ENCODE measurements around the gene CCDC85C. TPM values are rescaled to one million over a fixed set of nuclear protein-coding genes. Genes with fewer than 3 reads are reported as not detected.

CCDC85C gene
- total and polyA plus RNA-seq, 10 of the 15 experiments (the other 5 are each of a cell fraction or from before 2014, with no cell fraction given) = 0.03 to 3.6 (median 1.1) TPM

DNA sequence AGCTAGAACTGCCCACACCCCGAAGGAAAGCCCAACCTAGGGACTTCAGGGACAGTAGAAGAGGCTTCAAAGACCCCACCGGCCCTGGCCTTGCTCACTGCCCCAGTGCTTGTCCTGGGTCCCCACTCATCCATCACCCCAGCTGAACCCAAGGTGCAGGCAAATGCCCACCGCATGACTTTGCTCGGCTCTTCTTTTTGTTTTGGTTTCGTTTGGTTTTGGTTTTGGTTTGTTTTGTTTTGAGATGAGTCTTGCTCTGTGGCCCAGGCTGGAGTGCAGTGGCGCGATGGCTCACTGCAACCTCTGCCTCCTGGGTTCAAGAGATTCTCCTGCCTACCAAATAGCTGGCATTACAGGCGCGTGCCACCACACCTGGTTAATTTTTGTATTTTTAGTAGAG is 9.0 kb downstream of the CCDC85C start (continued):
- TF ChIP-seq, protein P1, sequence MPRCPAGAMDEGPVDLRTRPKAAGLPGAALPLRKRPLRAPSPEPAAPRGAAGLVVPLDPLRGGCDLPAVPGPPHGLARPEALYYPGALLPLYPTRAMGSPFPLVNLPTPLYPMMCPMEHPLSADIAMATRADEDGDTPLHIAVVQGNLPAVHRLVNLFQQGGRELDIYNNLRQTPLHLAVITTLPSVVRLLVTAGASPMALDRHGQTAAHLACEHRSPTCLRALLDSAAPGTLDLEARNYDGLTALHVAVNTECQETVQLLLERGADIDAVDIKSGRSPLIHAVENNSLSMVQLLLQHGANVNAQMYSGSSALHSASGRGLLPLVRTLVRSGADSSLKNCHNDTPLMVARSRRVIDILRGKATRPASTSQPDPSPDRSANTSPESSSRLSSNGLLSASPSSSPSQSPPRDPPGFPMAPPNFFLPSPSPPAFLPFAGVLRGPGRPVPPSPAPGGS (IDR thresholded peaks at IDR 0.05; ENCODE audit: borderline replicate concordance, insufficient read depth, low read depth, low read length, poor library complexity, severe bottlenecking) = no peak
- TF ChIP-seq CHD2 (IDR thresholded peaks at IDR 0.05; ENCODE audit: borderline replicate concordance, low read depth, low read length) = no peak
- peak; percentile 49; the same call in 1 of the 2 replicates for TF ChIP-seq TAF1 (IDR thresholded peaks at IDR 0.05; ENCODE audit: borderline replicate concordance, low read depth, low read length)
- no peak for TF ChIP-seq ZBTB11 (CRISPR knock-in tag; IDR thresholded peaks at IDR 0.05)
- no peak for TF ChIP-seq E4F1 (IDR thresholded peaks at IDR 0.05; ENCODE audit: borderline replicate concordance, partially characterized antibody)
- no peak for TF ChIP-seq CBX5 (IDR thresholded peaks at IDR 0.05; ENCODE audit: low read depth)
- TF ChIP-seq EGR1 (IDR thresholded peaks at IDR 0.05; ENCODE audit: borderline replicate concordance in 1 of 2, low read depth in 2 of 2, low read length in 2 of 2) = no peak
- no peak for TF ChIP-seq SMC3 (IDR thresholded peaks at IDR 0.05; ENCODE audit: borderline replicate concordance, low read length)
- TF ChIP-seq CHD4 (IDR thresholded peaks at IDR 0.05) = no peak
- TF ChIP-seq ZBTB33 (IDR thresholded peaks at IDR 0.05) = no peak
- no peak for TF ChIP-seq RBBP5 (conservative IDR thresholded peaks at IDR 0.05)
- no peak for TF ChIP-seq YBX1 (IDR thresholded peaks at IDR 0.05)
- no peak for TF ChIP-seq BMI1 (IDR thresholded peaks at IDR 0.05; ENCODE audit: borderline replicate concordance)
- TF ChIP-seq, protein P2, sequence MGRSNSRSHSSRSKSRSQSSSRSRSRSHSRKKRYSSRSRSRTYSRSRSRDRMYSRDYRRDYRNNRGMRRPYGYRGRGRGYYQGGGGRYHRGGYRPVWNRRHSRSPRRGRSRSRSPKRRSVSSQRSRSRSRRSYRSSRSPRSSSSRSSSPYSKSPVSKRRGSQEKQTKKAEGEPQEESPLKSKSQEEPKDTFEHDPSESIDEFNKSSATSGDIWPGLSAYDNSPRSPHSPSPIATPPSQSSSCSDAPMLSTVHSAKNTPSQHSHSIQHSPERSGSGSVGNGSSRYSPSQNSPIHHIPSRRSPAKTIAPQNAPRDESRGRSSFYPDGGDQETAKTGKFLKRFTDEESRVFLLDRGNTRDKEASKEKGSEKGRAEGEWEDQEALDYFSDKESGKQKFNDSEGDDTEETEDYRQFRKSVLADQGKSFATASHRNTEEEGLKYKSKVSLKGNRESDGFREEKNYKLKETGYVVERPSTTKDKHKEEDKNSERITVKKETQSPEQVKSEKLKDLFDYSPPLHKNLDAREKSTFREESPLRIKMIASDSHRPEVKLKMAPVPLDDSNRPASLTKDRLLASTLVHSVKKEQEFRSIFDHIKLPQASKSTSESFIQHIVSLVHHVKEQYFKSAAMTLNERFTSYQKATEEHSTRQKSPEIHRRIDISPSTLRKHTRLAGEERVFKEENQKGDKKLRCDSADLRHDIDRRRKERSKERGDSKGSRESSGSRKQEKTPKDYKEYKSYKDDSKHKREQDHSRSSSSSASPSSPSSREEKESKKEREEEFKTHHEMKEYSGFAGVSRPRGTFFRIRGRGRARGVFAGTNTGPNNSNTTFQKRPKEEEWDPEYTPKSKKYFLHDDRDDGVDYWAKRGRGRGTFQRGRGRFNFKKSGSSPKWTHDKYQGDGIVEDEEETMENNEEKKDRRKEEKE (IDR thresholded peaks at IDR 0.05) = no peak
- no peak for TF ChIP-seq NRF1 (conservative IDR thresholded peaks at IDR 0.05; ENCODE audit: low read depth, low read length)
- no peak for TF ChIP-seq ZNF24 (IDR thresholded peaks at IDR 0.05)
- no peak for TF ChIP-seq IRF4 (IDR thresholded peaks at IDR 0.05; ENCODE audit: low read depth, low read length)
- no peak for TF ChIP-seq SMAD1 (IDR thresholded peaks at IDR 0.05; ENCODE audit: low read depth, partially characterized antibody)
- TF ChIP-seq POLR2AphosphoS5 (IDR thresholded peaks at IDR 0.05; ENCODE audit: low read length) = 0 out of 2 replicates have a peak, but pooled peaks have one; percentile 40

Measured in GM12878 (cell line).